Caco-2 (cell line): ENCODE results near the gene RUFY4. TPM values are rescaled to one million over a fixed set of nuclear protein-coding genes. Genes with fewer than 3 reads are reported as not detected.
"Not testable (repeated sequence)": the region's sequence is repeated elsewhere in the genome, so short reads cannot be mapped to it uniquely, and the experiment has no call there.

ENCODE experiments used
- BruUV-seq: library from RNA; stranded (reverse); fragments of 400-500 nt; replicated peaks from 2 replicates; lab custom pipeline; 2021; lab: Mats Ljungman, UMichigan
- CTCF ChIA-PET: fragments of 300-600 bp; sonication (Branson Sonifier 250); formaldehyde crosslinking; loops from one replicate; lab custom pipeline; 2022; ENCODE audit warnings: antibody characterized with exemption; lab: Charles Lee
- POLR2A ChIA-PET: fragments of 300-600 bp; sonication (Branson Sonifier 250); formaldehyde crosslinking; loops from one replicate; lab custom pipeline; 2022; ENCODE audit warnings: antibody characterized with exemption; lab: Charles Lee
- DNase-seq, 2 experiments: peaks; one replicate each; pipeline versions ENCODE4 v3.0.0 to v3.0.0-alpha.2; 2020 to 2022
- H3K27me3 ChIP-seq: replicated peaks from 2 replicates; pipeline ENCODE4 v1.6.0; 2011; ENCODE audit warnings: low read length; ENCODE audit not compliant: control insufficient read depth, insufficient read depth
- H3K36me3 ChIP-seq: 2 replicates; pipeline ENCODE4 v1.5.1; 2011; ENCODE audit warnings: low read length; ENCODE audit not compliant: control insufficient read depth, insufficient read depth
- H3K4me1 ChIP-seq: fragments of 250-450 bp; sonication (Bioruptor Pico); 2 replicates; pipeline ENCODE4 v1.5.1; 2020; ENCODE audit warnings: mild to moderate bottlenecking
- H3K4me3 ChIP-seq: 2 replicates; pipeline ENCODE4 v1.5.1; 2011; ENCODE audit warnings: low read depth, mild to moderate bottlenecking, control low read depth, low read length
- H3K9me3 ChIP-seq: fragments of 250-450 bp; sonication (Bioruptor Pico); 2 replicates; pipeline ENCODE4 v1.5.1; 2020; ENCODE audit warnings: mild to moderate bottlenecking, moderate library complexity
- H3K27ac Mint-ChIP-seq: one replicate; pipeline ENCODE4 v1.8.0; 2022; ENCODE audit warnings: mixed read lengths; ENCODE audit not compliant: unreplicated experiment
- H3K27me3 Mint-ChIP-seq: one replicate; pipeline ENCODE4 v1.8.0; 2022; ENCODE audit warnings: mixed read lengths; ENCODE audit not compliant: insufficient read depth, unreplicated experiment
- H3K36me3 Mint-ChIP-seq: one replicate; pipeline ENCODE4 v1.8.0; 2022; ENCODE audit warnings: mild to moderate bottlenecking, mixed read lengths; ENCODE audit not compliant: insufficient read depth, unreplicated experiment
- H3K4me1 Mint-ChIP-seq: one replicate; pipeline ENCODE4 v1.8.0; 2022; ENCODE audit warnings: low read depth, mixed read lengths; ENCODE audit not compliant: unreplicated experiment
- H3K4me3 Mint-ChIP-seq: one replicate; pipeline ENCODE4 v1.8.0; 2022; ENCODE audit warnings: mild to moderate bottlenecking, moderate library complexity, mixed read lengths; ENCODE audit not compliant: unreplicated experiment
- H3K9me3 Mint-ChIP-seq: one replicate; pipeline ENCODE4 v1.8.0; 2022; ENCODE audit warnings: mixed read lengths; ENCODE audit not compliant: unreplicated experiment
- CTCF ChIP-seq, 2 experiments: fragments of 200-600 bp in 1 of 2; IDR thresholded peaks; 1 replicate in 1 of 2; 2 replicates in 1 of 2; pipeline versions ENCODE4 v1.5.1 to v1.8.0; 2011 to 2022; ENCODE audit warnings: antibody characterized with exemption in 1 of 2, control low read depth in 1 of 2, inconsistent platforms in 1 of 2, low read depth in 1 of 2, low read length in 1 of 2, mild to moderate bottlenecking in 1 of 2, moderate library complexity in 1 of 2; ENCODE audit not compliant: insufficient read depth in 1 of 2, severe bottlenecking in 1 of 2, unreplicated experiment in 1 of 2
- intact Hi-C: fragments of 100-400 bp; cut with micrococcal nuclease; formaldehyde crosslinking; loops from one replicate; pipeline ENCODE4 v1.10.0; 2022; ENCODE audit not compliant: unreplicated experiment
- total RNA-seq: library from RNA; stranded (reverse); gene quantifications from 2 replicates; pipeline ENCODE4 v1.2.3, GENCODE V29; 2022

The RUFY4 gene
- total RNA-seq, 1 experiment from 2014 or later = not detected

GRCh38 chr2:218033208-218033589 is 35.9 kb upstream of the RUFY4 start:
- Mint-ChIP-seq H3K36me3 (no peaks in the 10 kb centered on the region), H3K27me3 (peaks cover 2% of the 10 kb centered on the region), H3K4me1 (no peaks in the 10 kb centered on the region), H3K4me3 (no peak overlapping the region), H3K9me3 (no peaks in the 10 kb centered on the region), H3K27ac (no peak overlapping the region)
- BruUV-seq = no TSS peak
- Histone ChIP-seq H3K9me3 (no peaks in the 10 kb centered on the region), H3K27me3 (no peaks in the 10 kb centered on the region), H3K36me3 (no peaks in the 10 kb centered on the region), H3K4me3 (no peak overlapping the region), H3K4me1 (0 out of 2 replicates have a peak, but pooled peaks cover 5% of the 10 kb centered on the region)
- ChIA-PET POLR2A (no interaction called here), CTCF (interaction anchor here (1.5 kb wide), 1 partner anchor 248 kb away, joined by 11 read pairs; no protein-coding TSS in a partner anchor)
- no peak for DNase-seq
- intact Hi-C loops = no loop called here
- no peak for TF ChIP-seq CTCF (IDR thresholded peaks at IDR 0.05; ENCODE audit: insufficient read depth in 1 of 2, low read depth in 1 of 2, low read length in 1 of 2, severe bottlenecking in 1 of 2, unreplicated experiment in 1 of 2)

GRCh38 chr2:218033590-218034496 is 35.2 kb upstream of the RUFY4 start:
- no peak overlapping the region for H3K27ac Mint-ChIP-seq
- no TSS peak for BruUV-seq
- no peak overlapping the region for H3K4me3 Mint-ChIP-seq
- Histone ChIP-seq H3K4me3 (no peak overlapping the region), H3K9me3 (no peaks in the 10 kb centered on the region), H3K27me3 (no peaks in the 10 kb centered on the region), H3K4me1 (0 out of 2 replicates have a peak, but pooled peaks cover 5% of the 10 kb centered on the region), H3K36me3 (no peaks in the 10 kb centered on the region)
- ChIA-PET POLR2A (no interaction called here), CTCF (interaction anchor here (1.0 to 1.5 kb wide), 5 partner anchors 35 to 248 kb away, joined by 3 to 32 read pairs (median 5); no protein-coding TSS in a partner anchor)
- intact Hi-C loops = loop anchor here (1.0 to 2.0 kb wide), 4 partner anchors 24 to 249 kb away; no protein-coding TSS in a partner anchor
- H3K27me3 Mint-ChIP-seq = peaks cover 6% of the 10 kb centered on the region
- DNase-seq = no peak
- H3K4me1 Mint-ChIP-seq = no peaks in the 10 kb centered on the region
- no peaks in the 10 kb centered on the region for H3K9me3 Mint-ChIP-seq
- no peak for TF ChIP-seq CTCF (IDR thresholded peaks at IDR 0.05; ENCODE audit: insufficient read depth in 1 of 2, low read depth in 1 of 2, low read length in 1 of 2, severe bottlenecking in 1 of 2, unreplicated experiment in 1 of 2)
- H3K36me3 Mint-ChIP-seq = no peaks in the 10 kb centered on the region

GRCh38 chr2:218034497-218035213 is 34.4 kb upstream of the RUFY4 start:
- intact Hi-C loops = loop anchor here (1.0 to 2.0 kb wide), 4 partner anchors 24 to 249 kb away; no protein-coding TSS in a partner anchor
- H3K4me3 Mint-ChIP-seq, H3K27me3 ChIP-seq, BruUV-seq, H3K36me3 Mint-ChIP-seq, H3K4me3 ChIP-seq, H3K9me3 ChIP-seq, H3K4me1 Mint-ChIP-seq, H3K4me1 ChIP-seq, H3K9me3 Mint-ChIP-seq, H3K27ac Mint-ChIP-seq, H3K36me3 ChIP-seq, POLR2A ChIA-PET: not testable (repeated sequence)
- peak; percentile 76 to 85 for TF ChIP-seq CTCF (IDR thresholded peaks at IDR 0.05; ENCODE audit: insufficient read depth in 1 of 2, low read depth in 1 of 2, low read length in 1 of 2, severe bottlenecking in 1 of 2, unreplicated experiment in 1 of 2)
- H3K27me3 Mint-ChIP-seq = peaks cover 14% of the 10 kb centered on the region
- DNase-seq = peak; percentile 69 to 73
- CTCF ChIA-PET = interaction anchor here (0.5 to 1.1 kb wide), 8 partner anchors 12 to 1516 kb away, joined by 3 to 32 read pairs (median 4); no protein-coding TSS in a partner anchor
